Natural killer cell (primary cell): ENCODE measurements around the gene ARIH1. TPM values are rescaled to one million over a fixed set of nuclear protein-coding genes. Genes with fewer than 3 reads are reported as not detected.

ENCODE experiments used
- ATAC-seq, 3 donors: fragments of 150-1000 bp in 2 of 3; fragments of 200-7000 bp in 1 of 3; cut with Tn5 transposase; 1 replicate in 1 of 3; 2 replicates in 2 of 3; pipeline ENCODE4 v1.10.0; 2021; ENCODE audit warnings: mild to moderate bottlenecking in 2 of 3, moderate library complexity in 2 of 3
- DNase-seq, 2 donors: peaks; one replicate each; pipeline versions ENCODE4 v3.0.0 to v3.0.0-alpha.2; 2013 to 2021; ENCODE audit warnings: mixed read lengths in 1 of 2
- H3K27ac ChIP-seq: one replicate; pipeline ENCODE4 v1.5.1; 2013; ENCODE audit warnings: mild to moderate bottlenecking, low read length
- H3K27me3 ChIP-seq: one replicate; pipeline ENCODE4 v1.6.1; 2013; ENCODE audit warnings: low read length; ENCODE audit not compliant: control insufficient read depth, insufficient read depth
- H3K36me3 ChIP-seq: one replicate; pipeline ENCODE4 v1.6.1; 2013; ENCODE audit warnings: low read length; ENCODE audit not compliant: control insufficient read depth, insufficient read depth
- H3K4me1 ChIP-seq: one replicate; pipeline ENCODE4 v1.6.1; 2013; ENCODE audit warnings: low read length; ENCODE audit not compliant: control insufficient read depth, insufficient read depth
- H3K4me3 ChIP-seq: one replicate; pipeline ENCODE4 v1.5.1; 2013; ENCODE audit warnings: low read length
- H3K9me3 ChIP-seq: one replicate; pipeline ENCODE4 v1.6.1; 2013; ENCODE audit warnings: low read length; ENCODE audit not compliant: control insufficient read depth, insufficient read depth
- H3K27ac Mint-ChIP-seq, 2 donors: one replicate each; pipeline ENCODE4 v1.8.0; 2022; ENCODE audit warnings: mild to moderate bottlenecking in 2 of 2, mixed read lengths in 2 of 2, moderate library complexity in 1 of 2
- H3K27me3 Mint-ChIP-seq, 2 donors: one replicate each; pipeline ENCODE4 v1.8.0; 2022; ENCODE audit warnings: low read depth in 2 of 2, mixed read lengths in 2 of 2
- H3K36me3 Mint-ChIP-seq: one replicate; pipeline ENCODE4 v1.8.0; 2022; ENCODE audit warnings: mixed read lengths
- H3K4me1 Mint-ChIP-seq, 2 donors: one replicate each; pipeline ENCODE4 v1.8.0; 2022; ENCODE audit warnings: mixed read lengths in 2 of 2
- H3K4me3 Mint-ChIP-seq: one replicate; pipeline ENCODE4 v1.8.0; 2022; ENCODE audit warnings: mild to moderate bottlenecking, moderate library complexity, mixed read lengths
- H3K9me3 Mint-ChIP-seq, 2 donors: one replicate each; pipeline ENCODE4 v1.8.0; 2022; ENCODE audit warnings: mixed read lengths in 2 of 2
- CTCF ChIP-seq: fragments of 200-600 bp; IDR thresholded peaks from one replicate; pipeline ENCODE4 v1.8.0; 2022; ENCODE audit warnings: antibody characterized with exemption
- WGBS: methylation state at CpG from one replicate; pipeline ENCODE4 v1.1.7; 2013; ENCODE audit warnings: missing lambda C conversion rate; ENCODE audit not compliant: insufficient coverage; 5-methylcytosine and 5-hydroxymethylcytosine counted together
- intact Hi-C: fragments of 100-400 bp; cut with micrococcal nuclease; formaldehyde crosslinking; loops from one replicate; pipeline ENCODE4 v1.14.2; 2022
- total RNA-seq, 4 donors: library from RNA; stranded (reverse); fragments of 120-200 nt in 1 of 4; gene quantifications; one replicate each; pipeline versions ENCODE4 v1.2.3 to v1.2.4, GENCODE V29; 2013 to 2022

ARIH1 gene
- total RNA-seq, 3 donors from 2014 or later (not counting 1 experiment from before 2014, with no cell fraction given) = 193 to 212 (median 212) TPM

GRCh38 chr15:72592097-72592496 lies 118.0 kb downstream of the ARIH1 start:
- WGBS = no CpG with 5 or more reads among the region's 2 CpGs
- DNase-seq (no peak), ATAC-seq (no peak)
- Mint-ChIP-seq H3K27ac (no peak overlapping the region), H3K4me3 (no peak overlapping the region), H3K36me3 (no peaks in the 10 kb centered on the region), H3K27me3 (no peaks in the 10 kb centered on the region), H3K9me3 (no peaks in the 10 kb centered on the region), H3K4me1 (peaks cover 4 to 7% of the 10 kb centered on the region in 2 donors)
- TF ChIP-seq CTCF = no peak
- H3K36me3 ChIP-seq = no peaks in the 10 kb centered on the region
- H3K4me3 ChIP-seq = no peak overlapping the region
- H3K4me1 ChIP-seq = no peaks in the 10 kb centered on the region
- H3K27ac ChIP-seq = no peak overlapping the region
- no peaks in the 10 kb centered on the region for H3K27me3 ChIP-seq
- no peaks in the 10 kb centered on the region for H3K9me3 ChIP-seq
- intact Hi-C loops = loop anchor here (10.0 kb wide), 1 partner anchor 83 kb away; no protein-coding TSS in a partner anchor

- H3K27ac Mint-ChIP-seq = no peak overlapping the region
- H3K36me3 Mint-ChIP-seq = no peaks in the 10 kb centered on the region
- H3K9me3 ChIP-seq = no peaks in the 10 kb centered on the region
- H3K27ac ChIP-seq = no peak overlapping the region
- H3K4me1 Mint-ChIP-seq = peaks cover 0 to 4% of the 10 kb centered on the region in 2 donors
- H3K4me3 ChIP-seq = no peak overlapping the region
- ATAC-seq (no peak), DNase-seq (no peak)
- no peaks in the 10 kb centered on the region for H3K27me3 ChIP-seq
- TF ChIP-seq CTCF = no peak
- no peak overlapping the region for H3K4me3 Mint-ChIP-seq
- H3K4me1 ChIP-seq = no peaks in the 10 kb centered on the region
- H3K36me3 ChIP-seq = no peaks in the 10 kb centered on the region
- no CpG with 5 or more reads among the region's 2 CpGs for WGBS
- no peaks in the 10 kb centered on the region for H3K27me3 Mint-ChIP-seq
- no peaks in the 10 kb centered on the region for H3K9me3 Mint-ChIP-seq
- intact Hi-C loops = loop anchor here (10.0 kb wide), 1 partner anchor 82 kb away; no protein-coding TSS in a partner anchor
Measured at GRCh38 chr15:72592676-72593075, 118.5 kb downstream of the ARIH1 start.

GRCh38 chr15:72593838-72594237 lies 119.7 kb downstream of the ARIH1 start:
- peaks cover 0 to 4% of the 10 kb centered on the region in 2 donors for H3K4me1 Mint-ChIP-seq
- no peak overlapping the region for H3K27ac ChIP-seq
- no peaks in the 10 kb centered on the region for H3K4me1 ChIP-seq
- no peak overlapping the region for H3K4me3 ChIP-seq
- H3K36me3 Mint-ChIP-seq = no peaks in the 10 kb centered on the region
- intact Hi-C loops = loop anchor here (10.0 kb wide), 1 partner anchor 81 kb away; no protein-coding TSS in a partner anchor
- no peaks in the 10 kb centered on the region for H3K36me3 ChIP-seq
- DNase-seq (no peak), ATAC-seq (no peak)
- no peaks in the 10 kb centered on the region for H3K27me3 Mint-ChIP-seq
- no peak for TF ChIP-seq CTCF
- no peak overlapping the region for H3K4me3 Mint-ChIP-seq
- H3K9me3 ChIP-seq = no peaks in the 10 kb centered on the region
- H3K9me3 Mint-ChIP-seq = no peaks in the 10 kb centered on the region
- no peaks in the 10 kb centered on the region for H3K27me3 ChIP-seq
- H3K27ac Mint-ChIP-seq = no peak overlapping the region
- WGBS = 100% methylated on average over 3 of the region's 4 CpGs

GRCh38 chr15:72599855-72600464 lies 125.8 kb downstream of the ARIH1 start:
- H3K4me1 Mint-ChIP-seq = no peaks in the 10 kb centered on the region
- H3K36me3 Mint-ChIP-seq = no peaks in the 10 kb centered on the region
- no peaks in the 10 kb centered on the region for H3K4me1 ChIP-seq
- WGBS = no CpG with 5 or more reads among the region's 2 CpGs
- peak in 1 of 3 donors; percentile 40 for ATAC-seq
- H3K27me3 ChIP-seq = no peaks in the 10 kb centered on the region
- H3K4me3 ChIP-seq = no peak overlapping the region
- no peak overlapping the region for H3K4me3 Mint-ChIP-seq
- DNase-seq = peak in 1 of 2 donors; percentile 61
- no peaks in the 10 kb centered on the region for H3K9me3 Mint-ChIP-seq
- H3K9me3 ChIP-seq = no peaks in the 10 kb centered on the region
- no peaks in the 10 kb centered on the region for H3K36me3 ChIP-seq
- TF ChIP-seq CTCF = peak; percentile 66
- no peak overlapping the region for H3K27ac Mint-ChIP-seq
- intact Hi-C loops = loop anchor here (5.0 to 10.0 kb wide), 2 partner anchors 75 to 482 kb away; no protein-coding TSS in a partner anchor
- H3K27me3 Mint-ChIP-seq = no peaks in the 10 kb centered on the region
- H3K27ac ChIP-seq = no peak overlapping the region
